K562 (cell line): ENCODE data around the gene CHST12.

ENCODE experiments used
- BHLHE40 ChIP-seq: IDR thresholded peaks from 2 replicates; pipeline ENCODE4 v1.6.1; 2011; ENCODE audit warnings: low read length, improper control_type of control experiment
- ESRRA ChIP-seq: fragments of 450-650 bp; IDR thresholded peaks from 2 replicates; pipeline ENCODE4 v1.6.1; 2014; ENCODE audit warnings: low read depth, mild to moderate bottlenecking, moderate library complexity, borderline replicate concordance
- EZH2 ChIP-seq: IDR thresholded peaks from 2 replicates; pipeline ENCODE4 v1.6.1; 2012; ENCODE audit warnings: low read depth, mild to moderate bottlenecking, inconsistent platforms, low read length, borderline replicate concordance
- POLR2AphosphoS5 ChIP-seq: IDR thresholded peaks from 2 replicates; pipeline ENCODE4 v1.6.1; 2011; ENCODE audit warnings: mild to moderate bottlenecking, low read depth, low read length, moderate library complexity; ENCODE audit not compliant: control insufficient read depth, insufficient read depth
- POLR2H ChIP-seq: IDR thresholded peaks from 2 replicates; pipeline ENCODE4 v1.6.1; 2016; ENCODE audit warnings: missing genetic modification characterization, low read depth, mild to moderate bottlenecking, control low read depth, missing compliant biosample characterization, moderate library complexity
- SP2 ChIP-seq: IDR thresholded peaks from 2 replicates; pipeline ENCODE4 v1.6.1; 2011; ENCODE audit warnings: mild to moderate bottlenecking, low read depth, low read length, moderate library complexity; ENCODE audit not compliant: poor library complexity, severe bottlenecking; ENCODE audit errors: extremely low read depth
- SRF ChIP-seq, 2 experiments: fragments of 250-450, 450-650 bp in 1 of 2; sonication (Bioruptor Pico) in 1 of 2; sonication (generic) in 1 of 2; formaldehyde crosslinking; IDR thresholded peaks; 2 replicates each; pipeline versions ENCODE4 v1.5.0 to v1.5.1; 2020 to 2022; ENCODE audit warnings: mild to moderate bottlenecking in 1 of 2, missing genetic modification reagents in 1 of 2
- TCF7 ChIP-seq: sonication (generic); IDR thresholded peaks from 2 replicates; pipeline ENCODE4 v1.6.1; 2016; ENCODE audit warnings: antibody characterized with exemption, borderline replicate concordance
- TRIM28 ChIP-seq: fragments of 450-650 bp; IDR thresholded peaks from 2 replicates; pipeline ENCODE4 v1.6.1; 2017
- ZNF780A ChIP-seq: fragments of 250-450 bp; sonication (Bioruptor Pico); IDR thresholded peaks from 2 replicates; pipeline ENCODE4 v1.5.0; 2021; ENCODE audit warnings: mild to moderate bottlenecking
- TF ChIP-seq, protein P1 (sequence below), 3 experiments: IDR thresholded peaks in 2 of 3; conservative IDR thresholded peaks in 1 of 3; 2 replicates each; pipeline ENCODE4 v1.5.1; 2011 to 2012; ENCODE audit warnings: low read length in 3 of 3, mild to moderate bottlenecking in 3 of 3, control low read depth in 2 of 3, improper control_type of control experiment in 1 of 3, inconsistent platforms in 1 of 3, low read depth in 1 of 3, mixed read lengths in 1 of 3, moderate library complexity in 1 of 3; ENCODE audit not compliant: insufficient read depth in 2 of 3

DNA sequence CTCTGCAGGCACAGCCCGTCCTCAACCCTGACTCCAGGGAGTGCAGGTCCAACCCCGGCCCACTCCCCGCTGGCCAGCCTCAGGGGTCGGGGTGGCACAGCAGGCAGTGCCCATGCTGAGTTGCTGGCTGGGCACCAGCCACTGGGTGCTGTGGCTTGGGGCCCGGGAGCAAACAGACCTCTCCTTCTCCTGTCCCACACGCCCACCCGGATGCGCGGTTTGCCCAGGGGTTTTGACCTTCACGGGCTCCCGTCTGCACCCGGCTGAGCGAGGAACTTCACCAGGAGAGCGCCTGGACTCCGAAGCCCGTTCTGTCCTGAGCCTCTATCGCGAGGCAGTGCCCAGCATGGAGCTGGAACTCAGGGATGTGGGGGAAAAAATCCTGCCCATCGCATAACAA, 75.4 kb downstream of the CHST12 start:
- TF ChIP-seq, protein P1, sequence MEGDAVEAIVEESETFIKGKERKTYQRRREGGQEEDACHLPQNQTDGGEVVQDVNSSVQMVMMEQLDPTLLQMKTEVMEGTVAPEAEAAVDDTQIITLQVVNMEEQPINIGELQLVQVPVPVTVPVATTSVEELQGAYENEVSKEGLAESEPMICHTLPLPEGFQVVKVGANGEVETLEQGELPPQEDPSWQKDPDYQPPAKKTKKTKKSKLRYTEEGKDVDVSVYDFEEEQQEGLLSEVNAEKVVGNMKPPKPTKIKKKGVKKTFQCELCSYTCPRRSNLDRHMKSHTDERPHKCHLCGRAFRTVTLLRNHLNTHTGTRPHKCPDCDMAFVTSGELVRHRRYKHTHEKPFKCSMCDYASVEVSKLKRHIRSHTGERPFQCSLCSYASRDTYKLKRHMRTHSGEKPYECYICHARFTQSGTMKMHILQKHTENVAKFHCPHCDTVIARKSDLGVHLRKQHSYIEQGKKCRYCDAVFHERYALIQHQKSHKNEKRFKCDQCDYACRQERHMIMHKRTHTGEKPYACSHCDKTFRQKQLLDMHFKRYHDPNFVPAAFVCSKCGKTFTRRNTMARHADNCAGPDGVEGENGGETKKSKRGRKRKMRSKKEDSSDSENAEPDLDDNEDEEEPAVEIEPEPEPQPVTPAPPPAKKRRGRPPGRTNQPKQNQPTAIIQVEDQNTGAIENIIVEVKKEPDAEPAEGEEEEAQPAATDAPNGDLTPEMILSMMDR (IDR thresholded peaks at IDR 0.05 in 2 of 3, conservative IDR thresholded peaks at IDR 0.05 in 1 of 3; ENCODE audit: insufficient read depth in 2 of 3, low read depth in 1 of 3, low read length in 3 of 3): no peak
- TF ChIP-seq TRIM28 (no peak), SP2 (no peak), POLR2H (no peak), ZNF780A (no peak), SRF (CRISPR knock-in tag; IDR thresholded peaks at IDR 0.05) (no peak), BHLHE40 (no peak), ESRRA (no peak), TCF7 (no peak), POLR2AphosphoS5 (no peak), EZH2 (no peak)
